Stimulated activated CD8-positive, alpha-beta memory T cell treated with anti-CD3 and anti-CD28 coated beads, Interleukin-7, amount 100 ng/mL, for 24 hours (primary cell): Measurements from ENCODE around the gene CEBPB.

Experiments used
- DNase-seq: peaks from one replicate; pipeline ENCODE4 v3.0.0-alpha.2; 2020; ENCODE audit warnings: low read depth

CEBPB gene

DNA sequence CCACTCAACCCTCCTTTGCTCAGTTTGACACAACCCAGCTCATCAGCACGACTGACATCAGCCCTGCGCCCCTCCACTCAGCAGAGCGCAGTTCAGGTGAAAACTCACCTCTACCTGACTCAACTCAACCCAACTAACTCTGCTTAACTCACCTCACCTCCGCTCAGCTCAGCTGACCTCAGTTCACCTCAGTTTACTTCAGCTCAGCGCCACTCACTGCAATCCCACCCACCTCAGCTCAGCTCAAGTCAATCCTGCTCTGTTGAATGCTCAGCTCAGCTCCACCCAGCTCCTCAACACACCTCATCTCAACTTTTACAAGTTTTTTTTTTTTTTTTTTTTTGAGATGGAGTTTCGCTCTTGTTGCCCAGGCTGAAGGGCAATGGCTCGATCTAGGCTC, 39.6 kb downstream of the CEBPB start:
- no peak for DNase-seq

DNA sequence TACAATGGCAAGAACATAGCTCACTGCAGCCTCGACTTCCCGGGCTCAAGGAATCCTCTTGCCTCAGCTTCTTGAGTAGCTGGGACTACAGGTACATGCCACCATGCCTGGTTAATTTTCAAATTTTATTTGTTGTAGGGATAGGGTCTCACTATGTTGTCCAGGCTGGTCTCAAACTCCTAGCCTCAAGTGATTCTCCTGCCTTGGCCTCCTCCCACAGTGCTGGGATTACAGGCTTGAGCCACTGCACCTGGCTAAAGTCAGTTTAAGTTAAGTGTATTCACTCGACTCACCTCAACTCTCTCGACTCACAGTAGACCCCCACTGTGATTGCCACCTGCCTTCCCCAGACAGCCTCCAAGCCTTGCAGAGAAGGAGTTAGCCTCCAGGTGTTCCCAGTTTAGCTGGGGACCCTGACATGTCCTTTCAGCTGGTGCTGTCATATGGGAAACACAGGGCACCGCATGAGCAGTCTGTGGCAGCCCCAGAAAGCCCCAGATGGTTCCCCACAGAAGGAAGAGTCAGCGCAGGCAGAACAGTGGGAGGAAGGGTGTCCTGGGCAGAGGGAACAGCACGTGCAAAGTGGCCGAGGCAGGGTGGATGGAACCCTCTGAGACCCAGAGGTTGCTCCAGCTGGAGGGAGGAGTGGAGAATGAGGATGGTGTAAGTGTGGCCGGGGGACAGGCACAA, 40.4 kb downstream of the CEBPB start:
- no peak for DNase-seq

DNA sequence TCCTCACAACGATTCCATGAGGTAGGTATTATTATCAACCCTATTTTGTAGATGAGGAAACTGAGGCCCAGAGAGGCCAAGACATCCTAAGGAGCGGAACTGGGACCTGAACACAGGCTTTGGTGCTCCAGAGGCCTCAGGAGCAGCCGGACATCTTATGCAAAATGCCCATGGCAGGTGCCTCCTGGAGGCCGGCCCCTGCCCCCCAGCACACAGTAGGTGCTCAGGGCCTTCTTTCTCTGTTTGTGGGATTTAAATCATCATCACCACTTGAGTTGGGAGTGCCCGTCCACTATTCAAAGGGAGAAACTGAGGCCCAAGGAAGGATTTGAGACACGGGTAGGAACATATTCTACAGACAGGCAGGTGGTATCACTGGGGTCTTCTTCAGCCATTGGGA, 41.2 kb downstream of the CEBPB start:
- DNase-seq, result no peak

DNA sequence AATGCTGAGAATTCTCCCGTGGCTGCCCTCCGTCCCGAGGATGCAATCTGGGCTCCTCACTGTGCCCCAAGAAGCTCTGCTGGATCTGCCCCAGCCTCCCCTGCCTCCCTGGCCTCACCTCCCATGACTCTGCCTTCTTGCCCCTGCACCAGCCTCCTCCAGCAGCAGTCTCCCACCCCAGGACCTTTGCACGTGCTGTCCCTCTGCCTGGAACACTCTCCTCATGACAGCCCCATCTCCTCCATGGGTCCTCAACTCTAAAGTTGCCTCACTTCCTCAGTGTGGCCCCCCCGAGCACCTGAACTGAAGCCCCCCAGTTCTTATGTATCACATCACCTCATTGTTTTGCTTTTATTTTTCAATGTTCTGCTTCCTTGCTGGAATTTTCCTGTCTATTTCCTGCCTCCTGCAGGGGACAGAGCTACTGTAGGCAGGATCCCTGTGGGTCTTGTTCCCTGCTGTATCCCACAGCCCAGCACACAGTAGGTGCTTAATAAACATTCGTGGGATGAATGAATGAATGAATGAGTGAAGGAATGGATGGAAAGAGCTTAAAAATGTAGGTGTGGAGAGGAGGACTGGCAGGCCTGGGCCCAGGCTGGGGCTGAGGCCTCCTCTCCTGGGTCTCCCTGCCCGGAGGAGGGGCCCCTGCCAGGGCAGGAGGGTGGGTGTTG, 42.2 kb downstream of the CEBPB start:
- no peak for DNase-seq

DNA sequence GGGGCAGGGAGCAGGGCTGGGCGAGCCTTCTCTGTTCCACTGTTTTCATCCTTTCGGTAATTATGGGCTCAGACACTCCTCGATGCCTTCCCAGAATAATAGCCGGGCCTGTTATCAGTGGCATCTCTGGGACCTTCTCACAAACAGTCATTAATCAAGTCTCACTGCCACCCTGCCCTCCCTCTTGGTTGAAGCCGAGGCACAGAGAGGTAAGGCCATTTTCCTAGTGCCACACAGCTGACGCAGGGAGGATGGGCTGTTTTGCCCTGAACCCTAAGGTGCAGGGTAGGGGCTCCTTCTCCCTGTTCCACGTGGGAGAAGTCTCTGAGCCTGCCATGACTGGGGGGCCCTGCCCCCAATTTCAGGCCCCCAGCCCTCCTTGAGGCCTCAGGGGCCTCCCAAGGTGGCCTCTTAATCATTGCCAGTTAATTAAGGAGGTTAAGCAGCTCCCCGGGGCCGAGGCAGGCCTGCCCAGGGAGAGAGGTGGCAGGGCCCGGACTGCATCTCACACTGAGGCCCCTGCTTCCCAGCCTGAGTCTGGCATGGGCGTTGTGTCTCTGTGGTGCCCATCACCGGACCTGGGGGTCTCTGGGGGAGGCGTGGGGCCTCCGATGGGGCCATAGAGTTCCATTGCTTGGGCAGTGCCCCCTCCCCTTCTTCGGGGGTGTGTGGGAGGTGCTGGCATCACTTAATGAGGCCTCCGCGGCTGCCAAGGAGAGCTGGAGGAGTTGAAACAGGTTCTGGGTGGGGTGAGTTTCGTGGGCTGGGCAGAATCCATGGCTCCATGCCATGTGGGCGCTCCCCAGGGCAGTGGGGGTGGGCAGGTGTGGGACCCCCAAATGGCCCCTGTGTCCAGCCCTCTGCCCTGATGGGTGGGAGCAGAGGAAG, 42.9 kb downstream of the CEBPB start:
- DNase-seq, result no peak

DNA sequence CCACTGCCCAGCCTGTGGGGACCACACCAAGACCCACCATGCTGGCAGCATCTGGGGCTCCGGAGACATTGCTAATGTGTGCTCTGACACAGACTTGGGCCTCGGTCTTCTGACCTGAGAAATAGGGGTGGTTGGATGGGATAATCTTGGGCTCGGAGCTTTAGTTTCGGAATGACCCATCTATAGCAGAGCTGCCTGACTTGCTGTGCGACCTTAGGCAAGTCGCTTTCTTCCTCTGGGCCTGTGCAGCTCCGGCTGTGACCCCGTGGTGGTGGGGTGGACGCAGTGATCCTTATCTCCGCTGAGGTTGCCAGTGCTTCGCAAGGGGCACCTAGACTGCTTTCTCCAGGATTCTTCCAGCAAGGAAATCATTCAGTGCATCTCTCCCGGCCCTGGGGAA, 43.7 kb downstream of the CEBPB start:
- no peak for DNase-seq

DNA sequence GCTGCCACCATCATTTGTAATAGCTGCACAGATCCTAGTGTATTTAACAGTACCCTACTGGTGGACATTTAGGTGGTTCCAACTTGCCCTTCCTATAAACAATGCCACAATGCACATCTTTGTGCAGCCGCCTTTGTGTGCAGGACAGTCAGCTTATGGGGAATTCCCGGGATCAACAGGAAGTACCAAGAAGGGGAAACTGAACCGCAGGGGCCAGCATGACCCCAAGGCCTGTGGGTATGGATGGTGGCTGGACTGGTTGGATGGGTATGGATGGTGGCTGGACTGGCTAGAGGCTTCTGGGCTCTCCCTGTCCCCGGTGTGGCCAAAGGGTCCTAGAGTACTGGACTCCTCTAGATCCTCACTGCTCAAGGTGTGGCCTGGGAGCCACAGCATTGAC, 46.7 kb downstream of the CEBPB start:
- no peak for DNase-seq

DNA sequence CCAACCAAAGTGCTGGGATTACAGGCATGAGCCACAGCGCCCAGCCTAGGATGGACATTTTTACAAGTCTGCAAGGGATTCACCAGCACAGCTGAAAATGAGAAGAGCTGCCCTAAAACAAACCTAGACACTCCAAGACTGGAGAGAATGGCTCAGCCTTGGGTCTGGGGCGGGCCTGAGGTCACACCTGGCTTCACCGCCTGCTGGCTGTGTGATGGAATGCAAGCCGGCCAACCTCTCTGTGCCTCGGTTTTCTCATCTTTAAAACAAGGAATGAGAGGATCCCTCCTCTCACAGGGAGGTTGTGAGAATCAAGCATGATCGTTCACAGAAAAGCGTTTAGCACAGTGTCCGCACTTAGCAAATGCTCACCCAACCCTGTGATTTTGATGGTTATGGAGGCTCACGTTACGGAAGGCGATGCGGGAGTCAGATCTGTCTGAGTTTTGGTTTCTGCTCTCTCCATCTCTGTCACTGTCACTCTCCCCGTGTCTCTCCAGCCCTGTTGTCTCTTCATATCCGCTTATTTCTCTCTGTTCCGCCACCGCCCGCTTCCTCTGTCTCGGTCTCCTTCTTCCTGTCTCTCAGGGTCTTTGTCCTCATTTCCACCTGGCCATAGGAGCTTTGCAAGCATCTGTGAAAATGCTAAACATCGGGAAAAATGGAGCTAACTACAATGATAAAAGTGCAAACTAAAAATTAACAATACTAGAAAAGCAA, 47.6 kb downstream of the CEBPB start:
- no peak for DNase-seq

DNA sequence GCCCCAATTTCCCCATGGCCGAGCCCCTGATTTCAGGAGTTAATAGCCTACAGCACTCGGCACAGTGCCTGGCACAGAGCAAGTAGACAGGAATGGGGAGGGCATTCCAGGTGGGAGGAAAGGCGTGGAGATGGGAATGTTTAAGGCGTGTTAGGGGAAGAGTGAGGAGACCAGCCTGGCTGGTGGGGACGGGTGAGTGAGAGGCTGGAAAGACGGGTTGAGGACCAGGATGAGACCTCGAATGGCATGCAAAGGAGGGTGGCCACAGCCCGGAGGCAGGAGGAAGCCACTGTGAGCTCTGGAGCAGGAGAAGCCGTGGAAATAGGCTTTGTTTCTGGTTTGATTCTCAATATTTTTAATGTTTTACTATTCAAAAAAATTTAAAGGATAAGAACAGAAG, 49.5 kb downstream of the CEBPB start:
- DNase-seq, result no peak

DNA sequence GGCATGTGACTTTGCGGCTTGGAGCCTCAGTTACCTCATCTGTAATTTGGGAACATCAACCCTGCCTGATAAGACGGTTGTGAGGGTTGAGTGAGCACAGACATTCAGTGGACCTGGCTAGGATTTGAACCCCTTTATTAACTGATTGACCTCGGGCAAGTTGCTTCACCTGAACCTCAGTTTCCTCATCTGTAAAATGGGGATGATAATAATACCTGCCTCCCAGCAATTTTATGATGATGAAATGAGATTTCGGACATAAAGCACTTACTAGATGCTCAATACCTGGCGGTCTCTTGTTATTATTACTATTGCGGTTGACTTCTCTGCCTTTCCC, 51.5 kb downstream of the CEBPB start:
- DNase-seq, result no peak
